Fibroblast of villous mesenchyme (primary cell): ENCODE results near the gene HES4. TPM values are rescaled to one million over a fixed set of nuclear protein-coding genes. Genes with fewer than 3 reads are reported as not detected.

ENCODE experiments used
- DNase-seq: peaks from one replicate; pipeline ENCODE4 v3.0.0-alpha.2; 2010; ENCODE audit warnings: low read depth
- H3K4me3 ChIP-seq: 2 replicates; pipeline ENCODE4 v1.5.1; 2011; ENCODE audit warnings: low read depth, mild to moderate bottlenecking, low read length
- total RNA-seq: library from RNA; depleted of rRNA; stranded (reverse); fragments of >200 nt; gene quantifications from 2 replicates; pipeline ENCODE4 v1.2.3, GENCODE V29; 2012
- TF ChIP-seq, protein P1 (sequence below): IDR thresholded peaks from 2 replicates; pipeline ENCODE4 v1.5.1; 2012; ENCODE audit warnings: low read depth, mild to moderate bottlenecking, low read length; ENCODE audit not compliant: insufficient read depth

The HES4 gene
- total RNA-seq, 1 donor = 2.2 TPM

GRCh38 chr1:1026599-1027413, 26.9 kb upstream of the HES4 start:
- DNase-seq = no peak
- no peak overlapping the region for H3K4me3 ChIP-seq
- TF ChIP-seq, protein P1, sequence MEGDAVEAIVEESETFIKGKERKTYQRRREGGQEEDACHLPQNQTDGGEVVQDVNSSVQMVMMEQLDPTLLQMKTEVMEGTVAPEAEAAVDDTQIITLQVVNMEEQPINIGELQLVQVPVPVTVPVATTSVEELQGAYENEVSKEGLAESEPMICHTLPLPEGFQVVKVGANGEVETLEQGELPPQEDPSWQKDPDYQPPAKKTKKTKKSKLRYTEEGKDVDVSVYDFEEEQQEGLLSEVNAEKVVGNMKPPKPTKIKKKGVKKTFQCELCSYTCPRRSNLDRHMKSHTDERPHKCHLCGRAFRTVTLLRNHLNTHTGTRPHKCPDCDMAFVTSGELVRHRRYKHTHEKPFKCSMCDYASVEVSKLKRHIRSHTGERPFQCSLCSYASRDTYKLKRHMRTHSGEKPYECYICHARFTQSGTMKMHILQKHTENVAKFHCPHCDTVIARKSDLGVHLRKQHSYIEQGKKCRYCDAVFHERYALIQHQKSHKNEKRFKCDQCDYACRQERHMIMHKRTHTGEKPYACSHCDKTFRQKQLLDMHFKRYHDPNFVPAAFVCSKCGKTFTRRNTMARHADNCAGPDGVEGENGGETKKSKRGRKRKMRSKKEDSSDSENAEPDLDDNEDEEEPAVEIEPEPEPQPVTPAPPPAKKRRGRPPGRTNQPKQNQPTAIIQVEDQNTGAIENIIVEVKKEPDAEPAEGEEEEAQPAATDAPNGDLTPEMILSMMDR = no peak

GRCh38 chr1:1025730-1026129, 25.8 kb upstream of the HES4 start:
- no peak for DNase-seq
- TF ChIP-seq, protein P1 = no peak
- no peak overlapping the region for H3K4me3 ChIP-seq

GRCh38 chr1:1024771-1025699, 25.1 kb upstream of the HES4 start:
- TF ChIP-seq, protein P1 = no peak
- no peak overlapping the region for H3K4me3 ChIP-seq
- DNase-seq = no peak

GRCh38 chr1:1024149-1024770, 24.4 kb upstream of the HES4 start:
- TF ChIP-seq, protein P1 = no peak
- H3K4me3 ChIP-seq = no peak overlapping the region
- no peak for DNase-seq

- H3K4me3 ChIP-seq = no peak overlapping the region
- TF ChIP-seq, protein P1 = no peak
- DNase-seq = no peak
These were observed 23.8 kb upstream of the HES4 start for GRCh38 chr1:1023700-1024099.

- TF ChIP-seq, protein P1 = no peak
- H3K4me3 ChIP-seq = no peak overlapping the region
- no peak for DNase-seq
These were observed 22.6 kb upstream of the HES4 start for GRCh38 chr1:1022302-1023009.
